Measurements from ENCODE around the gene CNN2.

Gene CNN2

GRCh38 chr19:999379-999719 is 27.1 kb upstream of the CNN2 start:
- no peaks in the 10 kb centered on the region for H3K9me3 ChIP-seq (replicated peaks; ENCODE audit: insufficient read depth, low read length)
- no peaks in the 10 kb centered on the region for H3K36me3 ChIP-seq (replicated peaks; ENCODE audit: insufficient read depth, low read length)
- H4K20me1 ChIP-seq (ENCODE audit: insufficient read depth, low read length) = no peaks in the 10 kb centered on the region
- H3K79me2 ChIP-seq (ENCODE audit: low read length) = no peaks in the 10 kb centered on the region
- no peak overlapping the region for H3K4me3 ChIP-seq (ENCODE audit: low read length)
- no peaks in the 10 kb centered on the region for H3K9me2 ChIP-seq (replicated peaks; ENCODE audit: insufficient read depth, low read length)
- H3F3A ChIP-seq (ENCODE audit: insufficient read depth, low read length) = peaks cover 7% of the 10 kb centered on the region; the same call in 1 of the 2 replicates
- peaks cover 5% of the 10 kb centered on the region for H3K4me1 ChIP-seq (ENCODE audit: low read length)
- no peak overlapping the region for H2AFZ ChIP-seq (ENCODE audit: low read length)
- TF ChIP-seq, protein P1, sequence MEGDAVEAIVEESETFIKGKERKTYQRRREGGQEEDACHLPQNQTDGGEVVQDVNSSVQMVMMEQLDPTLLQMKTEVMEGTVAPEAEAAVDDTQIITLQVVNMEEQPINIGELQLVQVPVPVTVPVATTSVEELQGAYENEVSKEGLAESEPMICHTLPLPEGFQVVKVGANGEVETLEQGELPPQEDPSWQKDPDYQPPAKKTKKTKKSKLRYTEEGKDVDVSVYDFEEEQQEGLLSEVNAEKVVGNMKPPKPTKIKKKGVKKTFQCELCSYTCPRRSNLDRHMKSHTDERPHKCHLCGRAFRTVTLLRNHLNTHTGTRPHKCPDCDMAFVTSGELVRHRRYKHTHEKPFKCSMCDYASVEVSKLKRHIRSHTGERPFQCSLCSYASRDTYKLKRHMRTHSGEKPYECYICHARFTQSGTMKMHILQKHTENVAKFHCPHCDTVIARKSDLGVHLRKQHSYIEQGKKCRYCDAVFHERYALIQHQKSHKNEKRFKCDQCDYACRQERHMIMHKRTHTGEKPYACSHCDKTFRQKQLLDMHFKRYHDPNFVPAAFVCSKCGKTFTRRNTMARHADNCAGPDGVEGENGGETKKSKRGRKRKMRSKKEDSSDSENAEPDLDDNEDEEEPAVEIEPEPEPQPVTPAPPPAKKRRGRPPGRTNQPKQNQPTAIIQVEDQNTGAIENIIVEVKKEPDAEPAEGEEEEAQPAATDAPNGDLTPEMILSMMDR (IDR thresholded peaks at IDR 0.05; ENCODE audit: low read length) = no peak
- TF ChIP-seq EZH2 (optimal IDR thresholded peaks at IDR 0.05; ENCODE audit: low read depth, low read length) (no peak), EZH2phosphoT487 (IDR thresholded peaks at IDR 0.05; ENCODE audit: low read length) (no peak)
- DNase-seq = no peak
- peaks cover 51% of the 10 kb centered on the region for H3K27me3 ChIP-seq (replicated peaks; ENCODE audit: insufficient read depth, low read length)
- H3K4me2 ChIP-seq (ENCODE audit: low read depth, low read length) = no peak overlapping the region
- no peak overlapping the region for H3K27ac ChIP-seq (ENCODE audit: low read length)
- no peak overlapping the region for H3K9ac ChIP-seq (ENCODE audit: low read length)

DNA sequence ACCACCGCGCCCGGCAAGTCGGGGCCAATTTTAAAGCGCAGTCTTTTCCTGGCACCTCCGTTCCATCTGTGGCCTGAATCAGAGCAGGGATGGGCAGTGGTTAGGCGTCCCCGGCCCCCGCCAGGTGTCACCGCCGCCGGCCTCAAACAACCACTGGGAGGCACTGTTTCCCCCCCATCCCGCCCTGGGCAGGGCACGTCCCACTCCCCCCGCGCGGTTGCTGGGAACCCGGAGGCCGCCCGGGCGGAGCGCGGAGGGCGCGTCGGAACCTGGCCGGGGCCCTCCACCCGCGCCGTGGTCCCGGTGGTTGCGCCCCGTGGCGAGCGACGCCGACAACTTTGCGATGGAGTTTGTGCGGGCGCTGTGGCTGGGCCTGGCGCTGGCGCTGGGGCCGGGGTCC is 26.3 kb upstream of the CNN2 start, which contains the start of gene GRIN3B:
GRIN3B (plus strand) TSS at position 325 of the 400 bp plus-strand sequence; CDS start at position 344, 19 bp downstream.
- H3K9me2 ChIP-seq (replicated peaks; ENCODE audit: insufficient read depth, low read length) = no peaks in the 10 kb centered on the region
- H3K9me3 ChIP-seq (replicated peaks; ENCODE audit: insufficient read depth, low read length) = no peaks in the 10 kb centered on the region
- H3K27ac ChIP-seq (ENCODE audit: low read length) = no peak within 1 kb of the TSS
- no peak for TF ChIP-seq EZH2 (optimal IDR thresholded peaks at IDR 0.05; ENCODE audit: low read depth, low read length)
- TF ChIP-seq, protein P1 (IDR thresholded peaks at IDR 0.05; ENCODE audit: low read length) = peak; percentile 46
- no peak within 1 kb of the TSS for H3K9ac ChIP-seq (ENCODE audit: low read length)
- peaks cover 51% of the 10 kb centered on the region for H3K27me3 ChIP-seq (replicated peaks; ENCODE audit: insufficient read depth, low read length)
- H3K4me2 ChIP-seq (ENCODE audit: low read depth, low read length) = peak within 1 kb of the TSS; percentile 48; the same call in 1 of the 2 replicates
- H3K36me3 ChIP-seq (replicated peaks; ENCODE audit: insufficient read depth, low read length) = no peaks in the 10 kb centered on the region
- no peaks in the 10 kb centered on the region for H3K79me2 ChIP-seq (ENCODE audit: low read length)
- H2AFZ ChIP-seq (ENCODE audit: low read length) = no peak within 1 kb of the TSS
- peaks cover 7% of the 10 kb centered on the region; the same call in 1 of the 2 replicates for H3F3A ChIP-seq (ENCODE audit: insufficient read depth, low read length)
- no peak within 1 kb of the TSS for H3K4me3 ChIP-seq (ENCODE audit: low read length)
- DNase-seq = peak; percentile 49
- no peaks in the 10 kb centered on the region for H4K20me1 ChIP-seq (ENCODE audit: insufficient read depth, low read length)
- peaks cover 5% of the 10 kb centered on the region for H3K4me1 ChIP-seq (ENCODE audit: low read length)

DNA sequence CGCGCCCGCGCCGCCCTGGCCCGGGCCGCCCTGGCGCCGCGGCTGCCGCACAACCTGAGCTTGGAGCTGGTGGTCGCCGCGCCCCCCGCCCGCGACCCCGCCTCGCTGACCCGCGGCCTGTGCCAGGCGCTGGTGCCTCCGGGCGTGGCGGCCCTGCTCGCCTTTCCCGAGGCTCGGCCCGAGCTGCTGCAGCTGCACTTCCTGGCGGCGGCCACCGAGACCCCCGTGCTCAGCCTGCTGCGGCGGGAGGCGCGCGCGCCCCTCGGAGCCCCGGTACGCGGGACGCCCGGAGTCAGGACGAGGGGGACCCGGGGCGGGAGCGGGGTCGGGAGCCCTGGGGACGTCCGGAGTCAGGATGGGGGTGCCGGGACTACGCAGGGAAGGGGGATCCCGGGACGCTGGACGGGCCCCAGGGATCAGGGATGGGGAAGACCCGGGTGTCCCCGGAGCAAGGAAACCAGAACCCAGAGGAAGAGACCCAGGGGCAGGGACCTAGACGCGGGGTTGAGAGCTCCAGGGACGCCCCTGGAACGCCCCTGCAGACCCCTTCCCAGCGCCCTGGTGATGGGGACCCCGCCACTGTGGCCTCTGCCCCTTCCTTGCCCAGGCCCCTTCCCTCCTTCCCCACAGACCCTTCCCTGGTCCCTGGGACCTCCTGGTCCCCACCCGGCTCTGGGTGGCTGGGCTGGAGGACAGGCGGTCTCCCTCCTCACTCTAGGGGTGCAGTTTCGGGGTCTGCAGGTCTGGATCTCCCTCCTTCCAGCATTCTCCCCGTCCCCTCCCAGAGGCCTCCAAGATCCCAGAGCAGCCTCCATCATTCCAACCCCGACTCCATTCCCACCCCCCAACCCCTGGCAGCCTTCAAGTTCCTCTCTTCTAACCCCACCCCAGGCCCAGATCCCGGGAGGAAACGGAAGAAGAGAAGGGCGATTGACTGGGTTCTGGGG is 25.5 kb upstream of the CNN2 start:
- H3K36me3 ChIP-seq (replicated peaks; ENCODE audit: insufficient read depth, low read length) = no peaks in the 10 kb centered on the region
- H3K4me2 ChIP-seq (ENCODE audit: low read depth, low read length) = no peak overlapping the region
- no peak overlapping the region for H3K27ac ChIP-seq (ENCODE audit: low read length)
- H3K9ac ChIP-seq (ENCODE audit: low read length) = no peak overlapping the region
- H4K20me1 ChIP-seq (ENCODE audit: insufficient read depth, low read length) = no peaks in the 10 kb centered on the region
- H3K4me1 ChIP-seq (ENCODE audit: low read length) = peaks cover 5% of the 10 kb centered on the region
- no peaks in the 10 kb centered on the region for H3K9me2 ChIP-seq (replicated peaks; ENCODE audit: insufficient read depth, low read length)
- no peaks in the 10 kb centered on the region for H3K79me2 ChIP-seq (ENCODE audit: low read length)
- peaks cover 51% of the 10 kb centered on the region for H3K27me3 ChIP-seq (replicated peaks; ENCODE audit: insufficient read depth, low read length)
- peaks cover 7% of the 10 kb centered on the region; the same call in 1 of the 2 replicates for H3F3A ChIP-seq (ENCODE audit: insufficient read depth, low read length)
- no peak overlapping the region for H3K4me3 ChIP-seq (ENCODE audit: low read length)
- TF ChIP-seq, protein P1 (IDR thresholded peaks at IDR 0.05; ENCODE audit: low read length) = no peak
- TF ChIP-seq EZH2 (optimal IDR thresholded peaks at IDR 0.05; ENCODE audit: low read depth, low read length) = no peak
- no peak for TF ChIP-seq EZH2phosphoT487 (IDR thresholded peaks at IDR 0.05; ENCODE audit: low read length)
- DNase-seq = no peak
- no peak overlapping the region for H2AFZ ChIP-seq (ENCODE audit: low read length)
- no peaks in the 10 kb centered on the region for H3K9me3 ChIP-seq (replicated peaks; ENCODE audit: insufficient read depth, low read length)

Measured in MM.1S (cell line).